Suprapubic skin (tissue), 4 donors: ENCODE measurements around the gene NODAL.

Source experiments
- POLR2A ChIP-seq, 2 donors: fragments of 450-650 bp; IDR thresholded peaks; one replicate each; pipeline ENCODE4 v1.6.1; 2017; ENCODE audit warnings: antibody characterized with exemption in 2 of 2, mild to moderate bottlenecking in 2 of 2, moderate library complexity in 2 of 2
- POLR2AphosphoS5 ChIP-seq, 3 donors: sonication (generic); formaldehyde crosslinking; IDR thresholded peaks; one replicate each; pipeline ENCODE4 v1.6.1; 2017; ENCODE audit warnings: antibody characterized with exemption in 3 of 3
- TF ChIP-seq, protein P1 (sequence below), 2 donors: fragments of 200-600 bp in 1 of 2; fragments of 450-650 bp in 1 of 2; sonication (generic) in 1 of 2; IDR thresholded peaks; one replicate each; pipeline ENCODE4 v1.5.1; 2016 to 2019; ENCODE audit warnings: antibody characterized with exemption in 2 of 2, mild to moderate bottlenecking in 1 of 2, moderate library complexity in 1 of 2

DNA sequence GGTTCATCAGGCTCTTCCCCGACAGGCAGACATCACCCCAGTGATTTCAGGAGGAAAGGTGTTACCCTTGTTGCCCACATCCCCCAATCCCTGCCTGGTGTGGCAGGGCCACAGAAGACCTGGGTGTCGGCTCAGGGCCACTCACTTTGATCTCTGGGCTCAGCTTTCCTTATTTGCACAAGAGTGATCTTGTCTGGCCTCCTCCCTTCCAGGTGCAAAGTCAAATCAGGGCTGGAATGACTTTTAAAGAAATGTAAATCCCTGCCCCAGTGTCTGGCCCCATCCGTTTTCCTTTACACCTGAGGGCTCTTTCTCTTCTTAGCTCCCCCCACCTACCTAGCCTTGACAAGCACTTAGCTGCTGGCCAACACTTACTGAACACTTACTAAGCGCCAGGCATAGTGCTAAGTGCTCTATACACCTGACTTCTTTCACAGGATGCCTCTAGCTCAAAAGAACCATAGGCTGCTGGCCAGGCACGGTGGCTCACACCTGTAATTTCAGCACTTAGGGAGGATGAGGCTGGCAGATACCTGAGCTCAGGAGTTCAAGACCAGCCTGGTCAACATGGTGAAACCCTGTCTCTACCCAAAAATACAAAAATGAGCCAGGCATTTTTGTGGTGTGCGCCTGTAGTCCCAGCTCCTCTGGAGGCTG, 979 bp upstream of the NODAL start:
- TF ChIP-seq, protein P1, sequence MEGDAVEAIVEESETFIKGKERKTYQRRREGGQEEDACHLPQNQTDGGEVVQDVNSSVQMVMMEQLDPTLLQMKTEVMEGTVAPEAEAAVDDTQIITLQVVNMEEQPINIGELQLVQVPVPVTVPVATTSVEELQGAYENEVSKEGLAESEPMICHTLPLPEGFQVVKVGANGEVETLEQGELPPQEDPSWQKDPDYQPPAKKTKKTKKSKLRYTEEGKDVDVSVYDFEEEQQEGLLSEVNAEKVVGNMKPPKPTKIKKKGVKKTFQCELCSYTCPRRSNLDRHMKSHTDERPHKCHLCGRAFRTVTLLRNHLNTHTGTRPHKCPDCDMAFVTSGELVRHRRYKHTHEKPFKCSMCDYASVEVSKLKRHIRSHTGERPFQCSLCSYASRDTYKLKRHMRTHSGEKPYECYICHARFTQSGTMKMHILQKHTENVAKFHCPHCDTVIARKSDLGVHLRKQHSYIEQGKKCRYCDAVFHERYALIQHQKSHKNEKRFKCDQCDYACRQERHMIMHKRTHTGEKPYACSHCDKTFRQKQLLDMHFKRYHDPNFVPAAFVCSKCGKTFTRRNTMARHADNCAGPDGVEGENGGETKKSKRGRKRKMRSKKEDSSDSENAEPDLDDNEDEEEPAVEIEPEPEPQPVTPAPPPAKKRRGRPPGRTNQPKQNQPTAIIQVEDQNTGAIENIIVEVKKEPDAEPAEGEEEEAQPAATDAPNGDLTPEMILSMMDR (IDR thresholded peaks at IDR 0.05) = no peak
- no peak for TF ChIP-seq POLR2AphosphoS5 (IDR thresholded peaks at IDR 0.05)
- TF ChIP-seq POLR2A (IDR thresholded peaks at IDR 0.05) = no peak
